Prostate gland (tissue), 2 donors: ENCODE measurements around the gene UVRAG.

Experiments used
- POLR2A ChIP-seq: fragments of 450-650 bp; IDR thresholded peaks from one replicate; pipeline ENCODE4 v1.6.1; 2016; ENCODE audit warnings: antibody characterized with exemption, mild to moderate bottlenecking
- POLR2AphosphoS5 ChIP-seq: sonication (generic); formaldehyde crosslinking; IDR thresholded peaks from one replicate; pipeline ENCODE4 v1.6.1; 2017; ENCODE audit warnings: antibody characterized with exemption
- TF ChIP-seq, protein P1 (sequence below), 4 experiments: fragments of 200-600 bp in 2 of 4; fragments of 450-650 bp in 2 of 4; sonication (generic) in 2 of 4; IDR thresholded peaks; 1 replicate in 3 of 4; 2 replicates in 1 of 4; pipeline ENCODE4 v1.5.1; 2016 to 2019; ENCODE audit warnings: antibody characterized with exemption in 4 of 4, mild to moderate bottlenecking in 2 of 4, moderate library complexity in 2 of 4

DNA sequence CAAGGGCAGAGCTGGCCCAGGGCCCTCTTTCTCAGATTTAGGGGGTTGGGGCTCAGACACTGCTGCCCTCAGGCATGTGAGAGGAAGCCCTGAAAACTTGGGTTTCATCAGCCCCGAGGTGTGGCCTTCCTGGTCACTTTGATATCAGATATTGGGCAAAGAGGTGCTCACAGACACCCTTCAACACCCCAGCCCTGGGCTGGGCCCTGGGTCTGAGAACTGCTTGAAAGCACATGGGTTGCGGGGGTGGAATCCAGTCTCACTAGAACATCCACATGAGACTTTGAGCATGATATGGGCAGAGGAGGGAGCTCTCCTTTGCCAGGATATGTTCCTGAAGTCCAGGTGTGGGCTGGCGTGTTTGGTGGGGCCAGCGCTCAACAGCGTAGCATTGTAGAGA, 36.0 kb upstream of the UVRAG start:
- TF ChIP-seq, protein P1, sequence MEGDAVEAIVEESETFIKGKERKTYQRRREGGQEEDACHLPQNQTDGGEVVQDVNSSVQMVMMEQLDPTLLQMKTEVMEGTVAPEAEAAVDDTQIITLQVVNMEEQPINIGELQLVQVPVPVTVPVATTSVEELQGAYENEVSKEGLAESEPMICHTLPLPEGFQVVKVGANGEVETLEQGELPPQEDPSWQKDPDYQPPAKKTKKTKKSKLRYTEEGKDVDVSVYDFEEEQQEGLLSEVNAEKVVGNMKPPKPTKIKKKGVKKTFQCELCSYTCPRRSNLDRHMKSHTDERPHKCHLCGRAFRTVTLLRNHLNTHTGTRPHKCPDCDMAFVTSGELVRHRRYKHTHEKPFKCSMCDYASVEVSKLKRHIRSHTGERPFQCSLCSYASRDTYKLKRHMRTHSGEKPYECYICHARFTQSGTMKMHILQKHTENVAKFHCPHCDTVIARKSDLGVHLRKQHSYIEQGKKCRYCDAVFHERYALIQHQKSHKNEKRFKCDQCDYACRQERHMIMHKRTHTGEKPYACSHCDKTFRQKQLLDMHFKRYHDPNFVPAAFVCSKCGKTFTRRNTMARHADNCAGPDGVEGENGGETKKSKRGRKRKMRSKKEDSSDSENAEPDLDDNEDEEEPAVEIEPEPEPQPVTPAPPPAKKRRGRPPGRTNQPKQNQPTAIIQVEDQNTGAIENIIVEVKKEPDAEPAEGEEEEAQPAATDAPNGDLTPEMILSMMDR (IDR thresholded peaks at IDR 0.05) = no peak
- TF ChIP-seq POLR2A = no peak
- TF ChIP-seq POLR2AphosphoS5 = no peak
